Kidney (tissue), 14 donors: ENCODE results near the gene SERPINE1. TPM values are rescaled to one million over a fixed set of nuclear protein-coding genes. Genes with fewer than 3 reads are reported as not detected.
"Not testable (repeated sequence)": the region's sequence is repeated elsewhere in the genome, so short reads cannot be mapped to it uniquely, and the experiment has no call there.

Experiments
- DNase-seq, 5 donors: peaks; one replicate each; pipeline ENCODE4 v3.0.0-alpha.2; 2013 to 2020
- FAIRE-seq: peaks from 2 replicates; lab custom pipeline; 2012; peaks lifted over from hg19 to GRCh38; lab: Jason Lieb, UNC
- H3K27ac ChIP-seq, 2 donors: one replicate each; pipeline ENCODE4 v1.7.0; 2013; ENCODE audit warnings: low read depth in 2 of 2, low read length in 2 of 2, inconsistent platforms in 1 of 2
- H3K27me3 ChIP-seq: one replicate; pipeline ENCODE4 v1.7.1; 2013; ENCODE audit warnings: low read length, inconsistent platforms; ENCODE audit not compliant: control insufficient read depth, insufficient read depth
- H3K36me3 ChIP-seq, 3 donors: one replicate each; pipeline versions ENCODE4 v1.7.0 to v1.7.1; 2013; ENCODE audit warnings: low read length in 3 of 3, control low read depth in 1 of 3, inconsistent platforms in 1 of 3; ENCODE audit not compliant: insufficient read depth in 3 of 3, control insufficient read depth in 2 of 3
- H3K4me1 ChIP-seq, 3 donors: one replicate each; pipeline versions ENCODE4 v1.7.0 to v1.7.1; 2013; ENCODE audit warnings: low read length in 3 of 3, inconsistent platforms in 1 of 3, low read depth in 1 of 3; ENCODE audit not compliant: control insufficient read depth in 2 of 3, insufficient read depth in 2 of 3
- H3K4me3 ChIP-seq, 3 donors: one replicate each; pipeline versions ENCODE4 v1.7.0 to v1.8.1; 2013; ENCODE audit warnings: low read length in 3 of 3, control low read depth in 1 of 3, inconsistent platforms in 1 of 3
- H3K9ac ChIP-seq, 3 donors: one replicate each; pipeline versions ENCODE4 v1.7.0 to v1.7.1; 2013; ENCODE audit warnings: low read length in 3 of 3, control low read depth in 1 of 3, inconsistent platforms in 1 of 3
- H3K9me3 ChIP-seq, 3 donors: one replicate each; pipeline versions ENCODE4 v1.7.0 to v1.7.1; 2013; ENCODE audit warnings: low read length in 3 of 3, control low read depth in 1 of 3, inconsistent platforms in 1 of 3; ENCODE audit not compliant: control insufficient read depth in 2 of 3, insufficient read depth in 1 of 3
- CTCF ChIP-seq: IDR thresholded peaks from 3 replicates; pipeline ENCODE4 v1.5.1; 2012; ENCODE audit warnings: mild to moderate bottlenecking, moderate library complexity, borderline replicate concordance; ENCODE audit not compliant: insufficient read depth; ENCODE audit errors: extremely low read depth
- intact Hi-C: fragments of 100-400 bp; cut with DNase I; formaldehyde crosslinking; loops from one replicate; pipeline ENCODE4 v1.11.1; 2022
- polyA plus RNA-seq: library from polyadenylated mRNA; stranded (reverse); fragments of 350-450 nt; fragmentation: Illumina TruSeq; extraction: RNeasy Lipid Tissue Mini Kit (QIAGEN cat#74804); gene quantifications from one replicate; pipeline ENCODE4 v1.2.3, GENCODE V29; 2014; ENCODE audit warnings: low read depth, low replicate concordance; ENCODE audit not compliant: insufficient read depth
- total RNA-seq: library from RNA; stranded (reverse); fragmentation: NEBNext Ultra II Directional; extraction: Animal tissue kit (Norgen Biotek cat#: 25700); gene quantifications from one replicate; pipeline ENCODE4 v1.2.1, GENCODE V29; 2021
- donor health status: control.
- donor health status: control.
- donor health status: control.
- donor health status: control.
- donor health status: control.
- donor health status: DM: yes; HTN: yes; CAD: no.
- donor health status: Normal renal cell carcinoma (clear cell type).

Gene SERPINE1
- total and polyA plus RNA-seq, 2 donors from 2014 or later, result 3.5 to 9.9 TPM

GRCh38 chr7:101104193-101104713 lies 22.7 kb upstream of the SERPINE1 start:
- DNase-seq (no peak), FAIRE-seq (no peak)
- Histone ChIP-seq H3K9me3 (no peaks in the 10 kb centered on the region), H3K27me3 (no peaks in the 10 kb centered on the region), H3K4me3 (no peak overlapping the region), H3K9ac (no peak overlapping the region), H3K27ac (no peak overlapping the region), H3K36me3 (no peaks in the 10 kb centered on the region), H3K4me1 (peaks cover 0 to 11% (median 4%) of the 10 kb centered on the region in 3 donors)
- no peak for TF ChIP-seq CTCF
- intact Hi-C loops, result no loop called here

- intact Hi-C loops, result no loop called here
- FAIRE-seq (no peak), DNase-seq (no peak)
- Histone ChIP-seq H3K36me3 (no peaks in the 10 kb centered on the region), H3K9me3 (no peaks in the 10 kb centered on the region), H3K4me1 (peaks cover 0 to 11% (median 4%) of the 10 kb centered on the region in 3 donors), H3K9ac (no peak overlapping the region), H3K27me3 (no peaks in the 10 kb centered on the region), H3K4me3 (no peak overlapping the region), H3K27ac (no peak overlapping the region)
- TF ChIP-seq CTCF, result no peak
These were observed 22.1 kb upstream of the SERPINE1 start for GRCh38 chr7:101104799-101105198.

GRCh38 chr7:101105248-101105647 lies 21.7 kb upstream of the SERPINE1 start:
- intact Hi-C loops, H3K36me3 ChIP-seq, H3K27ac ChIP-seq, H3K9ac ChIP-seq, FAIRE-seq, DNase-seq, H3K4me3 ChIP-seq, H3K9me3 ChIP-seq, H3K27me3 ChIP-seq: not testable (repeated sequence)
- peaks cover 0 to 11% (median 4%) of the 10 kb centered on the region in 3 donors for H3K4me1 ChIP-seq

- DNase-seq, result no peak
- intact Hi-C loops, result no loop called here
- H3K27me3 ChIP-seq, result no peaks in the 10 kb centered on the region
- no peak overlapping the region for H3K9ac ChIP-seq
- H3K4me3 ChIP-seq, result no peak overlapping the region
- no peak overlapping the region for H3K27ac ChIP-seq
- peaks cover 0 to 10% (median 0%) of the 10 kb centered on the region in 3 donors for H3K4me1 ChIP-seq
- no peaks in the 10 kb centered on the region for H3K36me3 ChIP-seq
- H3K9me3 ChIP-seq, result no peaks in the 10 kb centered on the region
- FAIRE-seq, result no peak
- no peak for TF ChIP-seq CTCF
These were observed 20.5 kb upstream of the SERPINE1 start for GRCh38 chr7:101106386-101106785.
